ENCODE results near the gene PTPRD.

Gene PTPRD

DNA sequence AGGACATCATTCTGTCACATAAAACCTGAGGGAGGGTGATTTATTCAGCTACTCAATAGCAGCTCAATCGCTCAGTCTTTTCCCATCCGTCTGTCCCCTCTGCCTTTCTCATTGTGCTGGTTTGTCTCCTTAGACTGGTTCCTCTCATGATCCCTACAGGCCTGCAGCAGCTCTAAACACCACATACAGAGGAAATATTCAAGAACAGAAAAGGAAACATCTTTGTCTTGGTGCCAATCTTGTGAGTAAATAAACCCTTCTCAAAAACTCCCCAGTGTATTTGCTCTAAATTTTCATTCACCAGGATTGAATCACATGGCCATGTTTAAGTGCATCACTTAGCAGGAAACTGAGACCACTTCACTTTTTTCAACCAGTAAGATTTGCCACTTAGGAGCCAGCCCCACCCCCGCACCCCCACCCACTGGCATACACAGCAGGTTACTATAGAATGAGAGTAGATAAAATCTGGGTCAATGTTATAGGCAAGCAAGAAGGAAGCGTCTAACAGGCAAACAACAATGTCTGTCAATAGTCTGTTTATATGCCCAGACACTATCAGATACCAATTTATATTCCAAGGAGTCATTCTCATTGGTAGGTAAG, 1917.7 kb downstream of the PTPRD start:
- DNase-seq, result peak; percentile 87

- no peak for DNase-seq
These were observed 1919.3 kb downstream of the PTPRD start for GRCh38 chr9:8693464-8693863.

GRCh38 chr9:8686516-8686915, 1926.3 kb downstream of the PTPRD start:
- DNase-seq, result no peak

- no peak for DNase-seq
These were observed 1927.0 kb downstream of the PTPRD start for GRCh38 chr9:8685825-8686224.

- no peak for DNase-seq
These were observed 1927.7 kb downstream of the PTPRD start for GRCh38 chr9:8684978-8685708.

GRCh38 chr9:8683496-8683895, 1929.3 kb downstream of the PTPRD start:
- no peak for DNase-seq

DNA sequence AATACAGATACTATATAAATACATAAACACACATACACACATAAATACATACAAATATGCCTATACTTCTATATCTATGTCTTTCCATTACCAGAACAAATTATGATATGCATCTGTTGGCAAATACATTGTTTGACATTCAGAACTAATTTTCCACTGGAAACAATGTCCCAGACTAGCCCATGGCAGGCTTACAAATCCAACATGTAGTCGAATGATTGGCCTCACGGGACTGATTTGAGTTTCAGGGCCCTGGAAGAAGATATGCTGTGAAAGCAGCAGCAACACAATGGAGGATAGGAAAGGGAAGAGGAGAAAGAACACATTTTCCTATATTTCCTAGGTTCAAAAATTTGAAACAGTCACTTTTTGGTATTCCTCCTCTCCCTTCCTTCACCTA, 1932.1 kb downstream of the PTPRD start:
- DNase-seq, result no peak

GRCh38 chr9:8680157-8680556, 1932.6 kb downstream of the PTPRD start:
- DNase-seq, result peak; percentile 50

GRCh38 chr9:8679371-8679822, 1933.4 kb downstream of the PTPRD start:
- DNase-seq, result no peak

DNA sequence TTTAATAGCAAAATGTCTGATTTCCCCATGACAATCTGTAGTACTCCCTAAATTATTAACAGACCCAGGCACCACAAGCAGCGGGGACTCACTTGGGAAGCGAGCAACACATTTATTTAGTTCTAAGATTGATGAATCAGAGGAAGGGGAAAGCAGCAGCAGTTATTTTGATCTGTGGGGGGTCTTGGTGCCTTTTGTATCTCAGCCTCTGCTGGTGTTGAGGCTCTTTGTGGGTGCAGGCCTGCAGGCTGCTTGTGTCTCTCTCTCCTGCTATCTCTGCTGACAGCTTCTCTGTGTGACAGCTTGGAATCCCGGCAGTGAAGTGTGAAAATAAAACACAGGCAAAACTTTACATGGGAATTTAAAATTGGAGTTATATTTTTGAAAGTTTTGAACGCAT, 1935.1 kb downstream of the PTPRD start:
- no peak for DNase-seq

DNA sequence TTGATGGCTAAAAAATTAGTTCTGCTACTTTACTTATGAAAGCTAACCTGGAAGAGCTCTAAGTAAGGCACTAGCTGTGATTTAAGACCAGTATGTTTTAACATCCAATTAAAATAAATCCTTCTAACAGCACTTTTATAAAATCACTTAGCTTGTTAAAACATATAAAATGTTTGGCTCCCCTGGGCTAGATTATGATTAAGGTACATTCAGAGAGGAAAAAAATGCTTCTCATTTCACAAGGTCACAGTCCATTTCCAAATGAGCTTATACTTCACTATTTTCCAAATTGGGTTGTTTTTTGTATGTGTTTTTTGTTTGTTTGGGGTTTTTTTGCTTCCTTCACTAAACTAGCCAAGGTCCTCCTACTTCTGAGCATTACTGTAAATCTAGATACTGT, 1938.3 kb downstream of the PTPRD start:
- DNase-seq, result no peak

DNA sequence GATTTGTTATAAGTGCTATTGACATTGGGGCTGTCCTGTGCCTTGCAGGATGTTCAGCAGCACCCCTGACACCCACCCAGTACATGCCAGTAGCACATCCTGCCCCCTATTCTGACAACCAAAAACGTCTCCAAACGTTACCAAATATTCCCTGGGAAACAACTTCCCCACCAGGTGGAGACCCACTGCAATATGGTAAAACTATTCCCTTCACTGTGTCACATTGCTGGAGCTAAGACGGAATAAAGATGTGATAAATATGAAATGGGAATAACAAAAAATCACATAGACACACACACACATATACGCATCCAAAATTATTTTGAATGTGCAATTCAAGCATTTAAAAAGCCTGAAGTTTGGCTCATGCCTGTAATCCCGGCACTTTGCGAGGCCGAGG, 1939.0 kb downstream of the PTPRD start:
- DNase-seq, result no peak

DNA sequence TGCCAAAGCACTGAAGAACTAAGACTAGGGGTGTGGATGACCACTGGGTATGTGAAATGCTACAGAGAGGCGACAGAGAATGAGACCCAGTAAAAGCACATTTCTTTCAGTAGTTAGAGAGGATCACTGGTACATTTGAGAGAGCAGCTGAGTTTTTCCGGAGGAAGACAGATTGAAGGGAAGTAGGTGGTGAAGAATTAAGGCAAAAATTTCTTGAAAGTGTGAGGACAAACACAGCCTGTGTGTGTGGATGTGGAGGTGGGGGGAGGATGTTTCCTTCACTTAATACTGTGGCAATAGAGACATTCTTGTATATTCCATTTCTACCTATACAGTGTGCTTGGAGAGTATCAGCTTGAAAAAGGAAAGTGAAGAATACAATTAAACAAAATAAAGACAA, 1942.1 kb downstream of the PTPRD start:
- DNase-seq, result no peak

- DNase-seq, result no peak
These were observed 1944.1 kb downstream of the PTPRD start for GRCh38 chr9:8668751-8669150.

GRCh38 chr9:8668231-8668630, 1944.6 kb downstream of the PTPRD start:
- DNase-seq, result no peak

DNA sequence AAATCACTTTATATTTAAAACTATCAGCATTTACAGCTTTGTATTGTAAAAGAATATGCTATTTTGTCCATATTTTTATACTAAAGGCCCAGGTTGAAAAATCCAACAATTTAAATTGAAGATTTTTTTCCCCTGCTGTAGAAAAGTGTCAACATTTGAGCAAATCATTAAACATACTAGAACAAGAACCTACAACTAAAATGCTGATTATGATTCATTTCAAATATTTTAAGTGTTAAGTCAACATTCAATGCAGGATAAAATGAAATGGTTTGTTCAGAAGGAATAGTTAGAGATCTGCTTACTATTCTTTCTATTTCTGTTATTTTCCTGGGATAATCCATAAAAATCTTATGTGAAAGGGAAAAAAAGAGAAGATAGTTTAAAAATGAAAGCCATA, 1946.7 kb downstream of the PTPRD start:
- DNase-seq, result no peak

DNA sequence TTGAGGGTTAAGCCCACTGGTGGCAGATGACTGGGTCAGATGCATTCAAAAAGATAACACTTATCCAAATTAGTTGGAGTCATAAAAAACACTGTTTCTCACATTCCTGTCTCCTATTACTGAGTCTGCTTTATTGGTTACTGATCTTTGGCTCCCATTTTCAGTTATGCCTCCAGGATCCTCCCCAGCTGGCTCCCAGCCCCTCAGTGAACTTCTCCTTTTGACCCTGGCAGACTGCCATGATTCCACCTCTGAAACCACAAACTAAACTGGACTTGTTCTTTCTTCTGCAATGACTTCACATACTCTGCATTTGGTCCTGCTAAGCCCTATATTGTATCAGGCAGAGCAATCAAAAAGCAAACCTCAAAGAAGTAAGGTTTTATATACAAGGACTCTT, 1952.4 kb downstream of the PTPRD start:
- no peak for DNase-seq

DNA sequence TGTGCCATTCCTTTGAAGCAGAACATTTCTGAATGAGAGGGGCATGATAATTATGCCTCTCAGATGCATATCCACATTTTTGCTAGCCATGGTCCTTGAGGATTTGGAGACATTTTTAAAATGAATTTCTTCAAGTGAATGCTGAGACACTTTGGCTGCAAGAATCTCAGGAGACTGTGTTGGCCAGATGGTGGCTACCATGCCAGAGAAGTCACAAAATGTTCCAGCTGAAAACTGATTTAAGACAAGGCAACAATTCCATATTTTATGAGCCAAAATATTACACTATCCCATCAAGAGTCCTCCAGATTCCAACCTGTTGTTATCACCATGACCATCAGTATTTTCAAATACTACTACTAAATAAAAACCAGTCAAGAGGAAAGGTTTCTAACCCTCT, 1953.7 kb downstream of the PTPRD start:
- DNase-seq, result no peak

DNA sequence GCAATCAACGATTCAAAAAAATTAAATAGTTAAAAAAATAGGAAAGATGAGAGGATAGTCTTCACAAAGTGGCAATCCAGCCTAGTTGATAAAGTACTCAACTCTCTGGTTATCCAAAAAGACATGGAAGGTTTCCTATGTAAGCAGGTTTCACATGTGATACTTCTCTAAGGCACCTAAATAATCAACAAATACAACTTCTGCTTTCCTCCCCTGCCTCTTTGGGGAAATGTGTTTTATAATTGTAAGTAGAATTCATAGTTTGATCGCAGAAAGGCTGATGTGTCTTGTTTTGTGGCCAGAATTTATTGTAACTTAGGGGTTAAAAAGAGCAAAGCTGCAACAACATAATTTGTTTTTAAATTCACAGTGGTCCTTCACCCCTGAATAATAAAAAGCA, 1957.7 kb downstream of the PTPRD start:
- no peak for DNase-seq

DNA sequence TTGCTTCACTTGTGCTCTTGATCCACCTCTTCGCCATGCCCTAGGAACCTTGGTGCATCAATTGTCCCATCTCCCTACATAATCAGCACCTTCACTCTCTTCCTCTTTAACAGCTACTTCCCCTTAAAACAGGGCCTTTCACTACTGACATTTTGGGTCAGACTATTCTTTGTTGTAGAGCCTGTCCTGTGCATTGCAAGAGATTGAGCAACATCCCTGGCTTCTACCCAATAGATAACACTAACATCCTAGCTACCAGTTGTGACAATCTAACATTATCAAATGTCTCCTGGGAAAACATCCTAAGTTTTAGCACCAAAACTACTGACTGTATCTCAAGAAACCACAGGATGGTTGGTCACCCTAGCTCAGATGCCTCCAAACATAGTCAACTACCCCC, 1958.9 kb downstream of the PTPRD start:
- DNase-seq, result no peak

DNA sequence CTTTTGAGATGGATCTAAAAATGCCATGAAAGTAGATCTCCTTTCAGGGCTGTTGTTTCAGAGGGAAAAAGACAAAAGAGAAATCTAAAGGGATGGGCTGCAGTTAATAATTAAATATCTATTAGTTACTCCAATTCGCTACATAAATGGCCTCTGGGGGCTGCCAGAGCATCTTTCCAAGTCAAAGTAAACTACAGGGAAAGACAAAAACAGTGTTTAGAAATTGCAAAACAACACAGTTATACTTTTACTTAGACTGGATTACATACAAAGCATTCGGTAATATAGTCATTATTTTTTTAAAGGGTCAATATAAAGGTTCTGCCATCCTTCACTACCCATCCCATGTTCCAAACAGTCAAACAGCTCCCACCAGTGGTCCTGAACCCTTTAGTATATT, 1959.7 kb downstream of the PTPRD start:
- no peak for DNase-seq

GRCh38 chr9:8652255-8652654, 1960.5 kb downstream of the PTPRD start:
- no peak for DNase-seq

GRCh38 chr9:8651846-8652215, 1961.0 kb downstream of the PTPRD start:
- DNase-seq, result no peak

DNA sequence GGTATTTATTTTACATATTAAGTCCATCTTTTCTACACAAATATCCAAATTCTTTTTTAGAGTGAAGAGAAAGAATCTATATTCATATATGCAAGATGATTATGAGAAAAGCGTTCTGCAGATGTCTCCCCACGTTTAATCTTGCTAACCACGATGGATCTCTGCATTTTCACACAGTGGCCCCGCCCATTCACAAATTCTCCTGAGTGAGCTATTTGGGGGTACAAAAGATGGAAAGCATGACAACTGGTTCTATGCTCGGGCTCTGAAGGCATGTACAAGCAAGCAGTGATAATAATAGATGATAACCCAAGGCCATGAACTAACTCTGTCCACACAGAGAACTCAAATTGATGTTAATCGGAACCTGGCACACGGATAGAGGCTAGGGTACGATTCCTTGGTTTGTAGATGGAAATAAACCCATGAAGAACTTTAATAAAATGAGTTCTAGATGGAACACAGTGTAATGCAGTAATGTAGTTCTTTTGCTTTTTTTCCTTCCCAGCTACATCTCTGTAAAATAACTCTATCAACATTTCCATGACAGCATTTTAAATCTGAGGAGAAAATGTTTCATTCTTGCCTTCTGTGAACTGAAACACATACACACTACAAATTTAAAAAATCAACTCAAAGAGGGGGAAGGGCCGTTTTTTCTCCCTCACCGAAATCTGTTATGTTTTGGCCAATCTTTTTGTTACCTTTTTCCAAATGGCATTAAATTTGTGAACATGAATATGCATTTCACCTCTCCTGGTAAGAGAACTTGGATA, 1961.5 kb downstream of the PTPRD start:
- DNase-seq, result no peak
